Naive B cell (primary cell): ENCODE measurements around the gene ACO2. TPM values are rescaled to one million over a fixed set of nuclear protein-coding genes. Genes with fewer than 3 reads are reported as not detected.
A peak's percentile ranks its signal among the peaks of the same experiment; 100 is the strongest.

ENCODE experiments used
- ATAC-seq, 2 donors: fragments of 150-1000 bp; cut with Tn5 transposase; 2 replicates each; pipeline ENCODE4 v1.10.0; 2021; ENCODE audit warnings: low read depth in 2 of 2, mild to moderate bottlenecking in 2 of 2, moderate library complexity in 2 of 2
- DNase-seq: peaks from one replicate; pipeline ENCODE4 v3.0.0; 2022
- H3K27ac Mint-ChIP-seq, 6 donors: one replicate each; pipeline ENCODE4 v1.8.0; 2020 to 2022; ENCODE audit warnings: mild to moderate bottlenecking in 6 of 6, mixed read lengths in 6 of 6, moderate library complexity in 5 of 6, inconsistent platforms in 2 of 6
- H3K27me3 Mint-ChIP-seq, 3 donors: one replicate each; pipeline ENCODE4 v1.8.0; 2021 to 2022; ENCODE audit warnings: mixed read lengths in 3 of 3, mild to moderate bottlenecking in 1 of 3
- H3K36me3 Mint-ChIP-seq, 2 donors: one replicate each; pipeline ENCODE4 v1.8.0; 2020 to 2022; ENCODE audit warnings: mixed read lengths in 2 of 2, inconsistent platforms in 1 of 2, mild to moderate bottlenecking in 1 of 2
- H3K4me1 Mint-ChIP-seq, 3 donors: one replicate each; pipeline ENCODE4 v1.8.0; 2020 to 2022; ENCODE audit warnings: mixed read lengths in 3 of 3, inconsistent platforms in 1 of 3, mild to moderate bottlenecking in 1 of 3, moderate library complexity in 1 of 3
- H3K4me3 Mint-ChIP-seq, 8 donors: one replicate each; pipeline ENCODE4 v1.8.0; 2020 to 2022; ENCODE audit warnings: mild to moderate bottlenecking in 8 of 8, mixed read lengths in 8 of 8, moderate library complexity in 8 of 8, inconsistent platforms in 2 of 8
- H3K9me3 Mint-ChIP-seq, 7 donors: one replicate each; pipeline ENCODE4 v1.8.0; 2020 to 2022; ENCODE audit warnings: mixed read lengths in 7 of 7, mild to moderate bottlenecking in 5 of 7, inconsistent platforms in 2 of 7, moderate library complexity in 1 of 7
- polyA plus RNA-seq, 6 donors: library from polyadenylated mRNA; unstranded; fragments of 300-500 nt; fragmentation: Illumina TruSeq; gene quantifications; one replicate each; pipeline ENCODE4 v1.2.3, GENCODE V29; 2021; ENCODE audit warnings: low read depth in 6 of 6

The ACO2 gene
- polyA plus RNA-seq, 6 donors from 2014 or later, result 88.9 to 124 (median 106) TPM

DNA sequence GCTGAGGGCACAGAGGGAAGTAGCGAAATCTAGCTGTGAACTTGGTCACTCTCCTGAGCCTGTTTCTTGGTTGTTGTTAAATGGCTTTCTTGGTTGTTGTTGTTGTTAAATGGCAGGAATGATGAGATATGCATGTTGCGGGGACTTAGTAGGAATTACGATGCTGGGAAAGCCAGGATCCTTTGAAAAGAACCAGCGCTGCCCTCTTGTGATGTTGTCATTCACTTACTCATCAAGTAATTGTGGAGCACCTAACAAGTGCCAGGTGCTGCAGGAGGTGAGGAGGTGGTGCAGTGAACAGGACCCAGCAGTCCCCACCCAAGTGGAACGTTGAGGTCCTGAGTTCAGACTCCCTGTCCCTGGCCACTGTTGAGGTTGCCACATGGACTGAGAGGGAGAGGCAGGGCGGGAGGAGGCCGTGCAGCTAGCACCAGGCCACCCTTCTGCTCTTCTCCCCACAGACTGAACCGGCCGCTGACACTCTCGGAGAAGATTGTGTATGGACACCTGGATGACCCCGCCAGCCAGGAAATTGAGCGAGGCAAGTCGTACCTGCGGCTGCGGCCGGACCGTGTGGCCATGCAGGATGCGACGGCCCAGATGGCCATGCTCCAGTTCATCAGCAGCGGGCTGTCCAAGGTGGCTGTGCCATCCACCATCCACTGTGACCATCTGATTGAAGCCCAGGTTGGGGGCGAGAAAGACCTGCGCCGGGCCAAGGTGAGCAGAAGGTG, 38.6 kb downstream of the ACO2 start:
- DNase-seq, result no peak
- ATAC-seq, result no peak
- H3K27me3 Mint-ChIP-seq, result no peaks in the 10 kb centered on the region
- no peak overlapping the region for H3K4me3 Mint-ChIP-seq
- H3K36me3 Mint-ChIP-seq, result peaks cover 0 to 23% of the 10 kb centered on the region in 2 donors
- peaks cover 5 to 19% (median 9%) of the 10 kb centered on the region in 3 donors for H3K4me1 Mint-ChIP-seq
- no peaks in the 10 kb centered on the region for H3K9me3 Mint-ChIP-seq
- H3K27ac Mint-ChIP-seq, result peak overlapping the region in 1 of 6 donors; percentile 4

GRCh38 chr22:41508770-41509170, 39.9 kb downstream of the ACO2 start:
- DNase-seq (no peak), ATAC-seq (no peak)
- Mint-ChIP-seq H3K9me3 (no peaks in the 10 kb centered on the region), H3K27me3 (no peaks in the 10 kb centered on the region), H3K27ac (no peak overlapping the region), H3K36me3 (peaks cover 0 to 35% of the 10 kb centered on the region in 2 donors), H3K4me3 (no peak overlapping the region), H3K4me1 (peaks cover 7 to 23% (median 12%) of the 10 kb centered on the region in 3 donors)

DNA sequence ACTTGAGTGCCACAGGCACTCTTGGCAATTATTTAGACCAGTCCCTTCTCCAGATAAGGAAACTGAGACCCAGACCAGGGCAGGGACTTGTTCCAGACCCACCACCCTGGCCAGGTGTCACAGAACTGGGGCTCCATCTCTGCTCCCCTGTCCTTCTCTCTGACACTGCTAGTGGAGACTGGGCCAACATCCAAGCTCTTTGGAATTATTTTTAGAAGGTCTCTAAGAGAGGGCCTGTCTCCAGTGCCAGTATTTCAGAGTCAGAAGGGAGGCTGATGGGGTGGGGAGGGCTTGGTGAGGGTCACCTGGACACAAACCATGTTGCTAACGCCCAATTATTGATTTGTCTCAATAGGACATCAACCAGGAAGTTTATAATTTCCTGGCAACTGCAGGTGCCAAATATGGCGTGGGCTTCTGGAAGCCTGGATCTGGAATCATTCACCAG, 42.6 kb downstream of the ACO2 start:
- no peak for ATAC-seq
- Mint-ChIP-seq H3K27ac (no peak overlapping the region), H3K9me3 (no peaks in the 10 kb centered on the region), H3K27me3 (no peaks in the 10 kb centered on the region), H3K4me3 (no peak overlapping the region), H3K4me1 (peaks cover 8 to 23% (median 13%) of the 10 kb centered on the region in 3 donors), H3K36me3 (peaks cover 0 to 37% of the 10 kb centered on the region in 2 donors)
- DNase-seq, result no peak

DNA sequence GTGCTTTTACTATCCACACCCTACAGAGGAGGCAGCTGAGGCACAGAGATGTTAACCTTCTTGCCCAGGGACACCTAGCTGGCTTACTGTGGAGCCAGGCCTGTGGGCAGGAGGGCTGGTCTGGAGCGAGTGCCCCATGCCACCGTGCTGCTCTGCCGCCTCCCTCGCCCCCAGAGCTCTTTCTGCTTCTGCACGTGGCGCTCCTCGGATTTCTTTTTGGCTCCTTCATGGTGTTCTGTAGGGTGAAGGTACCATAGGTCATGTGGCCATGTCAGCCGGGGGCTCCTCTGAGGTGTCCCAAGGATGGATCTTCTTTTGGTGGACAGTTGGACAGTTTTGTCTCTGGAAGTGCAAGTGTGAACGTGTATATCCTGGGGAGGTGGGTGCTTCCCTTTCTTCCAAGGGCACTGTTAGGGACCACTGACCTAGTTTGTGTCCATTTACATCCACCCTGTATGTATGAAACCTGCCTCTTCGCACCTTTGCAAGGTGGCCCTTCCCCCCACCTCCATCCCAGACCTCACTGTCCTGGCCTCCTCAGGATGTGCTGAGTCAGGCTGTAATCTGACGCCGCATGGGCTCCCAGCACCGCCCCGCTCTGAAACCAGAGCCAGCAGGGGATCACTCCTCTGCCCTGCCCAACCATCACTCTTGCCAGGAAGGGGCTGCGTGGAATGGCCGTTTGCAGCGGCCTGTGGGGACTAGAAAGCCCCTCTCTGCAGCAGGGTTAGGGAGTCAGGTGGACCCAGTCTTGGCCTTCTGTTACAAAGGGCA, 43.7 kb downstream of the ACO2 start:
- Mint-ChIP-seq H3K27me3 (no peaks in the 10 kb centered on the region), H3K27ac (peak overlapping the region in 1 of 6 donors; percentile 44), H3K4me1 (peaks cover 8 to 17% (median 9%) of the 10 kb centered on the region in 3 donors), H3K36me3 (peaks cover 0 to 31% of the 10 kb centered on the region in 2 donors), H3K4me3 (no peak overlapping the region), H3K9me3 (no peaks in the 10 kb centered on the region)
- DNase-seq (no peak), ATAC-seq (no peak)

GRCh38 chr22:41513391-41513790, 44.5 kb downstream of the ACO2 start:
- H3K27ac Mint-ChIP-seq, result peak overlapping the region in 2 of 6 donors; percentile 29 to 69
- H3K4me1 Mint-ChIP-seq, result peaks cover 8 to 21% (median 9%) of the 10 kb centered on the region in 3 donors
- peaks cover 0 to 28% of the 10 kb centered on the region in 2 donors for H3K36me3 Mint-ChIP-seq
- no peaks in the 10 kb centered on the region for H3K27me3 Mint-ChIP-seq
- no peaks in the 10 kb centered on the region for H3K9me3 Mint-ChIP-seq
- ATAC-seq (no peak), DNase-seq (no peak)
- no peak overlapping the region for H3K4me3 Mint-ChIP-seq

DNA sequence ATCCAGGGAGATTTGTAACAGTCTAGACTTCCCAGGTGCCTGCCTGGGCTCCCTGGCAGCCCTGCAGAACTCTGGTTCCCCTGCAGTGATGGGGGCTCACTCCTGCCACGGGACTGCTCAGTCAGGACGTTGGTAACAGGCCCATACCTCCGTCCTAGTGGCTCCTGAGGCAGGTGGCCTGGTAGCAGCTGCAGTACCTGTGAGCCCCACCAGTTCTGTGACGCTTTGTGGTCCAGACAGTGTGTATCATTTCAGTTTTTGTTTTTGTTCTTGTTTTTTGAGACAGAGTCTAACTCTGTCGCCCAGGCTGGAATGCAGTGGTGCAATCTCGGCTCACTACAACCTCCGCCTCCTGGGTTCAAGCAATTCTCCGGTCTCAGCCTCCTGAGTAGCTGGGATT, 47.5 kb downstream of the ACO2 start:
- H3K4me1 Mint-ChIP-seq, result peaks cover 4 to 15% (median 6%) of the 10 kb centered on the region in 3 donors
- H3K27me3 Mint-ChIP-seq, result no peaks in the 10 kb centered on the region
- H3K4me3 Mint-ChIP-seq, result no peak overlapping the region
- no peak for DNase-seq
- no peak overlapping the region for H3K27ac Mint-ChIP-seq
- ATAC-seq, result peak in 1 of 2 donors; percentile 39
- no peaks in the 10 kb centered on the region for H3K9me3 Mint-ChIP-seq
- H3K36me3 Mint-ChIP-seq, result peaks cover 0 to 18% of the 10 kb centered on the region in 2 donors

DNA sequence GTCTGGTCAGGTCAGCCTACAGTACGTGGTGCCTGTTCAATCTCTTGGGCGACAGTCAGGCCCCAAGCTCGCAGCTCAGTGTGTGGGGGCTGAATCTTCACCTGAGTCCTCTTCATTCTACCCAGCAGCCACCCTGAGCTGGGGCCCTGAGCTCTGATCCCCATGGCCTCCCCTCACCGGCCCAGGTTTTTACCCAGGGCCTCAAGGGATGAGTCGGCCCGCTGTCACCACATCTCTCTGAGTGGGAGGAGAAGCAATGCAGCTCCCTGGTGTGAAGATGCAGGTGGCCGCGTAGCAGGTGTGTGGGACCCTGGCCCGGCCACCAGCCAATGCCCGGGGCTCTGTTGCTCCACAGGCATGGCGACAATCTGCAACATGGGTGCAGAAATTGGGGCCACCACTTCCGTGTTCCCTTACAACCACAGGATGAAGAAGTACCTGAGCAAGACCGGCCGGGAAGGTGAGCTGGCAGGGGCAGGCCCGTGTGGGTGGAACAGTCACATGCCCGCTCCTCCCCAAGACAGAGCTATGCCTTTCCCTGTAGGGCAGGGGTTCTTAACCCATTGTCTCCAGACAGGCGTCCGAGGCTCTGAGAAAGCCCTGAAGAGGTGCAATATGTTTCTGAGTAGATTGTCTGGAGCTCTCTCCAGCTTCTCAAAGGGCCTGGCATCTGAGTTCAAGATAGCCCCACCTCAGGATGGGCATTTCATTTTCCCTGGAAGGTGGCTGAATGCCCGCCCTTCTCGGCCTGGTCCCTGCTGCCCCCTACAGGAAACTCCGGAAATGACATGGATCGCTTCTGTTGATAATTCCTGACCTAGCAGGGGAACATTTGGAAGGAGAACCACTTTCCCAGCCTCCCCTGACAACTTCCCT, 48.5 kb downstream of the ACO2 start:
- Mint-ChIP-seq H3K27ac (peak overlapping the region in 1 of 6 donors; percentile 36), H3K36me3 (peaks cover 0 to 15% of the 10 kb centered on the region in 2 donors), H3K27me3 (no peaks in the 10 kb centered on the region), H3K4me1 (peaks cover 4 to 15% (median 6%) of the 10 kb centered on the region in 3 donors), H3K9me3 (no peaks in the 10 kb centered on the region), H3K4me3 (no peak overlapping the region)
- ATAC-seq, result no peak
- DNase-seq, result peak; percentile 35

- peaks cover 4 to 15% (median 6%) of the 10 kb centered on the region in 3 donors for H3K4me1 Mint-ChIP-seq
- no peaks in the 10 kb centered on the region for H3K9me3 Mint-ChIP-seq
- peak overlapping the region in 1 of 6 donors; percentile 20 for H3K27ac Mint-ChIP-seq
- ATAC-seq (no peak), DNase-seq (no peak)
- no peaks in the 10 kb centered on the region for H3K27me3 Mint-ChIP-seq
- H3K36me3 Mint-ChIP-seq, result peaks cover 0 to 9% of the 10 kb centered on the region in 2 donors
- no peak overlapping the region for H3K4me3 Mint-ChIP-seq
These were observed 49.1 kb downstream of the ACO2 start for GRCh38 chr22:41518048-41518347.

DNA sequence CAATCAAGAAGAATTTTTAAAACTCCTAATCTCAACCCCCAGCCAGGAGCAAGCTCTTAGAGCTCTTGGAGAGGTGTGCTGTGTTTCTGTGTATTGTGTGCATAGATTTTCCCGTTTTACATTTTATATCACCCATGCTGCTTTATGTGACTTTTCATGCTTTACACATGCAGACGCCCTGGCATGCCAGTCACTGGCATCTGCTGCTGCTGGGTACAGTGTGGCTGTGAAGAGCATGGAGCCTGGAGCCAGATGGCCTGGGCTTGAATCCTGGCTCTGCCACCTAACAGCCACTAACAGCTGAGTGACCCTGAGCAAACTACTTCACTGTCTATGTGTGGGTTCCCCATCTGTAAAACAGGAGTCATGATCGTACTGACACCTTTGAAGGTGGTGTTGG, 52.2 kb downstream of the ACO2 start:
- peaks cover 0 to 22% (median 9%) of the 10 kb centered on the region in 3 donors for H3K4me1 Mint-ChIP-seq
- H3K27ac Mint-ChIP-seq, result peak overlapping the region in 2 of 6 donors; percentile 21 to 29
- H3K9me3 Mint-ChIP-seq, result no peaks in the 10 kb centered on the region
- no peak for DNase-seq
- no peak overlapping the region for H3K4me3 Mint-ChIP-seq
- no peaks in the 10 kb centered on the region for H3K36me3 Mint-ChIP-seq
- no peaks in the 10 kb centered on the region for H3K27me3 Mint-ChIP-seq
- no peak for ATAC-seq

GRCh38 chr22:41522813-41523212, 53.9 kb downstream of the ACO2 start:
- peaks cover 0 to 24% (median 15%) of the 10 kb centered on the region in 3 donors for H3K4me1 Mint-ChIP-seq
- peak overlapping the region; percentile 47 to 90 (median 60) for H3K27ac Mint-ChIP-seq
- ATAC-seq (no peak), DNase-seq (no peak)
- no peaks in the 10 kb centered on the region for H3K27me3 Mint-ChIP-seq
- H3K36me3 Mint-ChIP-seq, result no peaks in the 10 kb centered on the region
- H3K4me3 Mint-ChIP-seq, result peak overlapping the region in 1 of 8 donors; percentile 18
- H3K9me3 Mint-ChIP-seq, result no peaks in the 10 kb centered on the region

GRCh38 chr22:41523464-41524221, 54.7 kb downstream of the ACO2 start:
- H3K4me3 Mint-ChIP-seq, result peak overlapping the region in 1 of 8 donors; percentile 6
- peaks cover 0 to 20% (median 15%) of the 10 kb centered on the region in 3 donors for H3K4me1 Mint-ChIP-seq
- peak overlapping the region in 3 of 6 donors; percentile 32 to 64 (median 61) for H3K27ac Mint-ChIP-seq
- DNase-seq, result no peak
- peaks cover 0 to 3% of the 10 kb centered on the region in 2 donors for H3K36me3 Mint-ChIP-seq
- no peak for ATAC-seq
- H3K9me3 Mint-ChIP-seq, result no peaks in the 10 kb centered on the region
- H3K27me3 Mint-ChIP-seq, result no peaks in the 10 kb centered on the region

- ATAC-seq (no peak), DNase-seq (no peak)
- Mint-ChIP-seq H3K27me3 (no peaks in the 10 kb centered on the region), H3K36me3 (peaks cover 0 to 8% of the 10 kb centered on the region in 2 donors), H3K4me3 (no peak overlapping the region), H3K27ac (peak overlapping the region in 2 of 6 donors; percentile 9 to 32), H3K9me3 (no peaks in the 10 kb centered on the region), H3K4me1 (peaks cover 0 to 20% (median 15%) of the 10 kb centered on the region in 3 donors)
These were observed 55.3 kb downstream of the ACO2 start for GRCh38 chr22:41524251-41524661.
